H54 (cell line): Measurements from ENCODE around the gene ZNF76.

Experiments
- DNase-seq: peaks from one replicate; pipeline ENCODE4 v3.0.0; 2011; ENCODE audit warnings: low spot score, mixed read lengths; ENCODE audit not compliant: insufficient read length
- FAIRE-seq: peaks from 3 replicates; lab custom pipeline; 2011; peaks lifted over from hg19 to GRCh38; lab: Jason Lieb, UNC
- POLR2A ChIP-seq: IDR thresholded peaks from 2 replicates; pipeline ENCODE4 v1.6.1; 2011; ENCODE audit warnings: low read depth, mild to moderate bottlenecking, low read length

Gene ZNF76

DNA sequence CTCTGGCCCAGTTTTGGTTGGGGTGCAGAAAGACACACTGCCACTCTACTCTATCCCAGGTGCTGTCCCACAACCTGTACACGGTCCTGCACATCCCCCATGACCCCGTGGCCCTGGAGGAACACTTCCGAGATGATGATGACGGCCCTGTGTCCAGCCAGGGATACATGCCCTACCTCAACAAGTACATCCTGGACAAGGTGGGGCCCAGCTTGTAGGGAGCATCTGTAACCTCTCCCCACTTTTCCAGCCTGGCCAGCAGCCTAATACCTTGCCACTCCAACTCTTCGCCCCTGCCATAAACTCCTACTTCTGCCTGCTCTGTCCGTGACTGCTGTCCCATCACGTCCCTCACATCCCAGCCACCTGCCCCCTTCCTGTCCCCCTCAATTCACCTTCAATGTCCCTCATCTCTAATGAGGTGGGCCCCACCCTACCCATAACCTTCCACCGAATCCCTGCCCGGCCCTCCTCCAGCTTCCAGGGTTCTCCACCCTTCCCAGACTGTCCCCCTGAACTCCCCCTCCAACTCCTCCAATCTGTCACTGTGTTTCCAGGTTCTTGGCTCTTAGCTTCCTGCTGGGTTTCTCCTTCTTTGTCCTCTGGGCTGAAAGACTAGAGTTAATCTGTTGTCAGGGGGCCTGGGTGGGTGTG is 50.2 kb downstream of the ZNF76 start:
- TF ChIP-seq POLR2A: no peak
- DNase-seq (no peak), FAIRE-seq (no peak)

DNA sequence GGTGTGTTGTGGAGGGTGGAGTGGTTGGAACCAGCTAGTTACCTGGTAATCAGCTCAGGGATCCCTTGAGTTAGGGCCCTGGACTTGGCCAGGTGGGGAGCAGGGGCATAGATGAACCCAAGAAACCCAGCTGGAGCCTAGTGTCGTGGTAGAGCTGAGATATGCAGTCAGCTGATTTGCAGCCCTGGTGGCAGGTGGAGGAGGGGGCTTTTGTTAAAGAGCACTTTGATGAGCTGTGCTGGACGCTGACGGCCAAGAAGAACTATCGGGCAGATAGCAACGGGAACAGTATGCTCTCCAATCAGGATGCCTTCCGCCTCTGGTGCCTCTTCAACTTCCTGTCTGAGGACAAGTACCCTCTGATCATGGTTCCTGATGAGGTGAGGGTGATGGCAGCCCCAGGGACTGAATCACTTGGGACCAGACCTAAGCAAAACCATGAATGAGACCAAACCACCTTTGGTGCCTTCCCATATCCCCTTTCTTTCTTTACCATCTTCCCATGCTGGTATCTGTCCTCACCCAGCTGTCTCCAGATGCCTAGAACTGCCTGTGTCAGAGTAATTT is 50.8 kb downstream of the ZNF76 start:
- FAIRE-seq: no peak
- no peak for DNase-seq
- no peak for TF ChIP-seq POLR2A

DNA sequence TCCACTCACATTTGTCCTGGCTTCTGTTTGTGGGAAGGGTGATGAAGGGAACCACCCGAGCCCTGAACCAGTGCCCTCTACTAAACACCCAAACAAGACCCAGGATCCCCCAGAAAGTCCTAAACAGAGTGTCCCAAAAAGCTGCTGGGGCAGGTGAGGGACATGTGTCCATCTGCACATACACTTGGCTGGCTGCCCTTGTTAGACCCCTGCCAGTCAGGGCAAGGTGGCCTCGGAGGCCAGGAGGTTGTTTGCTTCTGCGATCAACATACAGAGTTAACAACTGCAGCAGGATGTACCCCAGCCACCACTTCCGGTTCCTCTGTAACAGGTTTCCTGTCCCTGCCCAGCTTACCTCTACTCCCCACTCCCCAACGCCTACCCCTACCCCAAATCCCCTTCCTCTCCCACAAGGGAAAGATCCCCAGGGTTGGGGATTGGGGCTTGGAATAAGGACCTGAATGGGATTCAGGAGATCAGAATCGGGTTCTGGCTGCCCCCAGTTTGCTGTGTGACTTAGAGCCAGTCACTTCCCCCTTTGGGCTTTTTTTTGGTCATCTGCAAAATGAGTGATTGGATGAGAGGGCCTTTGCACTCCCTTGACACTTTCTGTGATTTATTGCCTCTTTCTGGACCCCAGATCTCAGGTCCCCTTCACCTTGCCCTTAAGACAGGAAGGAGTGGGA is 52.0 kb downstream of the ZNF76 start:
- FAIRE-seq (no peak), DNase-seq (no peak)
- no peak for TF ChIP-seq POLR2A

DNA sequence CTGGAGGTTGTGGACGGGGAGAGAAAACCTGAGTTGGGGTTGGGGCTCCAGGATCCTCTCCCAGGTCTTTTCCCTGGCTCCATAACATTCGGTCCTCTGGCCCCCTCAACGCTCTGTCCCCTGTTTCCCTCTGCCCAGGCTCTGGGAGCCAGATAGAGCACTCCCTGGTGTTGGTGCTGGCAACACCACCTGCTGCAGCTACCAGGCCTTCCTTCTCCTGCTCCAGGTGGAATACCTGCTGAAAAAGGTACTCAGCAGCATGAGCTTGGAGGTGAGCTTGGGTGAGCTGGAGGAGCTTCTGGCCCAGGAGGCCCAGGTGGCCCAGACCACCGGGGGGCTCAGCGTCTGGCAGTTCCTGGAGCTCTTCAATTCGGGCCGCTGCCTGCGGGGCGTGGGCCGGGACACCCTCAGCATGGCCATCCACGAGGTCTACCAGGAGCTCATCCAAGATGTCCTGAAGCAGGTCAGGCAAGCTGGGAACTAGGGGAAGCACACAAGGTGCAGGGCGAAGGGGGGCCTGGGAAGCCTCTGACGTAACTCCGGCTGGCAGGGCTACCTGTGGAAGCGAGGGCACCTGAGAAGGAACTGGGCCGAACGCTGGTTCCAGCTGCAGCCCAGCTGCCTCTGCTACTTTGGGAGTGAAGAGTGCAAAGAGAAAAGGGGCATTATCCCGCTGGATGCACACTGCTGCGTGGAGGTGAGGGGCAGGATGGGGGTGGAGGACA is 52.7 kb downstream of the ZNF76 start:
- TF ChIP-seq POLR2A: no peak
- FAIRE-seq (no peak), DNase-seq (no peak)

DNA sequence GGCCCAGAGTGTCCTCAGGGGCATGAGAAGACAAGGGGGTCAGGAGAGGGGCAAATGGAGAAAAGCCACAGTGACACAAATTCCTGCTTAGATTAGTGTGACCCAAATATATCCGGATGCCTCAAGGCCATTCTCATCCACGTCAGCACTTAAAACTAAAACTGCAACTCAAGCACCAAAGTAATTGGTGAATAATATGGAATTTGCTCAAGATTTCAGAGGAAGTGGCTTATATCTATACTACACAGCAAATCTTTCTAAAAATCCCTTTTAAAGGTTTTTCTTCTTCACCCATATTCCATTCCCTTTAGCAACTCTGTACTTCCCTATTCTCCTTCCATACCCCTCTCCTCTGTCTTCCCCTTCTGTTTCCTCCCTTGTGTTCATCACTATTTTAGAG is 53.3 kb downstream of the ZNF76 start:
- DNase-seq: no peak
- no peak for TF ChIP-seq POLR2A
- FAIRE-seq: no peak

DNA sequence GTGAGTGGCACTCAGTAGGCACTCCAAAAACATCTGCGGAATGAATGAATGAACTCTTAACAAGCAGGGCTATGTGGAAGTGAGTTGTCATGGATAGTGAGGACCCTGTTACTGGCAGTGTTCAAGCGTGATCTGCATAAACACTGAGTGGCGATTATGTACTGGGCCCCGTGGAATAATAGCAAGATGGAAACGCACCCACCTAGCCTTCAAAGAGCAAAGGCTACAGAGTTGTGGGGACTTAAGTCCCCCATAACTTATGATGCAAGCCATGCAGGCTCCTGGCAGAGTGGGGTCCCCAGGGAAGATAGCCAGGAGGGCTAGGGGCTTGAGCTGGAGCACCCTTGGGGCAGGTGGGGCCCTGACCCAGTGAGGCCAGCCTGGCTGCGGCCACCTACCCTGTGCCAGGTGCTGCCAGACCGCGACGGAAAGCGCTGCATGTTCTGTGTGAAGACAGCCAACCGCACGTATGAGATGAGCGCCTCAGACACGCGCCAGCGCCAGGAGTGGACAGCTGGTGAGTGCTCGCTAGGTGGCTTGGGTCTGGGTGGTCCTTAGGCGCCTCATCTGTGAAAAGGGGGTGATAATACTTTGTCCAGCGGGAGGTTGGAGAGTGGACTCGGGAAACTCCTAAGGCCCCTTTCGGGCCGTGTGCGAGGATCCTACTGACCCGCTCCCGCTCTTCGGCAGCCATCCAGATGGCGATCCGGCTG is 58.1 kb downstream of the ZNF76 start:
- no peak for TF ChIP-seq POLR2A
- DNase-seq (no peak), FAIRE-seq (no peak)

DNA sequence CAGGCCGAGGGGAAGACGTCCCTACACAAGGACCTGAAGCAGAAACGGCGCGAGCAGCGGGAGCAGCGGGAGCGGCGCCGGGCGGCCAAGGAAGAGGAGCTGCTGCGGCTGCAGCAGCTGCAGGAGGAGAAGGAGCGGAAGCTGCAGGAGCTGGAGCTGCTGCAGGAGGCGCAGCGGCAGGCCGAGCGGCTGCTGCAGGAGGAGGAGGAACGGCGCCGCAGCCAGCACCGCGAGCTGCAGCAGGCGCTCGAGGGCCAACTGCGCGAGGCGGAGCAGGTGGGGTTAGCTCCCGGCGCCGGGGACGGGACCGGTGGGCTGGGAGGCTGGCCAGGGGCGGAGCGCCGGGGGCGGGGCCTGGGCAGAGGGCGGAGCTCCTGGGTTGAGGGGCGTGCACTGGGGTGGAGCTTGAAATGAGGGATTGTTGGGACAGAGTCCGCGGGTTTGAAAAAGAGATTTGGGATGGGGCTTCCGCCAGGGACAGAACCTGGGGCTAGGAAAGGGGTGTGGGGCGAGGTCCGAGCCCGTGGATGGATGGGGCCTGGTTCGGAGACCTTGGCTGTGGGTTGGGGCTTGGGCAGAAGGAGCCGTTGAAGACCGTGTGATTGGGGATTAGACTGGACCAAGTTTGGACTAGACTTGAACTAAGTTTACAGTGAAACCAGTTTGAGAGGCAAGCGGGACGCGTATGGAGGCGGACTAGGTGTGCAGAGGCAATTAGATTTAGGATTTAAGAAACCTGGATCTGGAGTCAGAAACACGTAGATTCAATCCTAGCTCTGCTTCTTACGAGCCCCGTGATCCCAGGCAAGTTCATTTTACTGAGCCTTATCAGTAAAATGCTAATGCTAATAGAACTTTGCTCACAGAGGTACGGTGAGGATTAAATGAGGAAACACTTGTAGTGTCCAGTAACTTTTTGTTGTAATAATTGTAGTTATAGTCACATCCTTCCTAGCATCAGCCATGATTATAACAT is 58.9 kb downstream of the ZNF76 start:
- peak; percentile 55 for FAIRE-seq
- TF ChIP-seq POLR2A: peak; percentile 68
- peak; percentile 95 for DNase-seq

DNA sequence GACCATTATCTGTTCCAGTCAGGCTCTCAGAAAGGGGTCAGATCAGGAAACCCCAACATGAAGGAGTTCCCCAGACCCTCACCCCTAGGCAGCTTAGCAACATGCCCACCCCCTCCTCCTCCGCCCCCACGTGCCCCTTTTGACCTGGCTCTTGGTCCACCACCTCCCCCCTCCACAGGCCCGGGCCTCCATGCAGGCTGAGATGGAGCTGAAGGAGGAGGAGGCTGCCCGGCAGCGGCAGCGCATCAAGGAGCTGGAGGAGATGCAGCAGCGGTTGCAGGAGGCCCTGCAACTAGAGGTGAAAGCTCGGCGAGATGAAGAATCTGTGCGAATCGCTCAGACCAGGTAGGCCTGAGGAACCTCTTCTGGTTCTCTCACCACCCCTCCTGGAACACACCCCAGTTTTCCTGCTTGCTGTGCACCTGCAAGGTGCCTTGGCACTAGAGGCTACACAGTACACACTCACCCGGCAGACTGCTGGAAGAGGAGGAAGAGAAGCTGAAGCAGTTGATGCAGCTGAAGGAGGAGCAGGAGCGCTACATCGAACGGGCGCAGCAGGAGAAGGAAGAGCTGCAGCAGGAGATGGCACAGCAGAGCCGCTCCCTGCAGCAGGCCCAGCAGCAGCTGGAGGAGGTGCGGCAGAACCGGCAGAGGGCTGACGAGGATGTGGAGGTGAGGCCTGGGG is 60.0 kb downstream of the ZNF76 start:
- DNase-seq (no peak), FAIRE-seq (no peak)
- TF ChIP-seq POLR2A: no peak

DNA sequence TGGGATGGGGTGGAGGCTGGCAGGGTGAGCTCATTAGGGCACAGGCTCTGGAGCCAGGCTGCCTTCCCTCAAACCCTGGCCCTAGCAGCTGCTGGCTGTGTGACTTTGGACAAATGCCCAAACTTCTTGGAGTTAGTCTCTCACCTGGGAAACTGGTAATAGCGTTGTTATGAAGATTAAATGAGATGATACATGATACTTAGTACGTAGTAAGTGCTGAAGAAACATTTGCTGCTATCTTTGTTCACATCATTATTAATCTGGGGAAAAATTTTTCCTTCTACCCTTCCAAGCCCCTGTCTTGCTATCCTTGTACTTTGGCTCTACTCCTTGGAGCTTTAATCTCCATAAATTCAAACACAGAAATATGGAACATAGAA is 60.5 kb downstream of the ZNF76 start:
- DNase-seq (no peak), FAIRE-seq (no peak)
- TF ChIP-seq POLR2A: no peak

DNA sequence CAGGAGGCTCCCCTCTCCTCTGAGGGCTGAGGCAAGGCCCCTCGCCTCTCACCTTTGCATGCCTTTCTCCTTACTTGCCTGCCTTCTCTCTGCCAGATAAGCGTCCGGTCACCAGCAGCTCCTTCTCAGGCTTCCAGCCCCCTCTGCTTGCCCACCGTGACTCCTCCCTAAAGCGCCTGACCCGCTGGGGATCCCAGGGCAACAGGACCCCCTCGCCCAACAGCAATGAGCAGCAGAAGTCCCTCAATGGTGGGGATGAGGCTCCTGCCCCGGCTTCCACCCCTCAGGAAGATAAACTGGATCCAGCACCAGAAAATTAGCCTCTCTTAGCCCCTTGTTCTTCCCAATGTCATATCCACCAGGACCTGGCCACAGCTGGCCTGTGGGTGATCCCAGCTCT is 61.6 kb downstream of the ZNF76 start:
- no peak for DNase-seq
- TF ChIP-seq POLR2A: no peak
- no peak for FAIRE-seq

DNA sequence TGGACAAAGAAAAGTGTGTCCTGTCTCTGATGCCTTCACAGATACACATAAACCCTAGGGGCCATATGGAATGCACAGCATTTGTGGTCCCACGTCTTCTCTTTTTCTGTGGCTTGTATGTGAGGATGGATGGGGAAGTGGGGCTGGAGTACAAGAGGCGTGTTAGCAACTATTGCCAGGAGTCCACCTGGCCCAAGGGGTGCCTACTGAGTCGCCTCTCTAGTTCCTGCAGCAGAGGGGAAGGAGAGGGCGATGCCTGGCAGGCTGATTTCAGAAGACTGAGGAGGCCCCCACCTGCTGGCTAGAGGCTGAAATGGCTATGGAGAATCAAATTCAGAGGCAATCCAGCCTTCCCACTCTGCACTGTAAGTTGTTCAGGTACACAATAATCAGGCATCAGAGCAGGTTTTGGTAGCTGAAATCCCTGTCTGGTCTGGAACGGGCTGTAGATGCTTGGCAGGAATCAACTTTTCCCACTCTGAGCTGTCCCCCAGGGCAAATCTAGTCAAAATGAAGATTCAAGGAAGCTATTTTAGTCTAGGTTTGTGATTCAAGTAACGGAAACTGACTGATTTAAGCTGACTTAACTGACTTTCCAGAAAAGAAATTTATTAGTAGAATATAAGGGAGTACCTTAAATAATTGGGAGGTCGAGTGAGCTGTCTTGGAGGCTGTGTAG is 68.0 kb downstream of the ZNF76 start:
- FAIRE-seq (peak; percentile 30), DNase-seq (peak; percentile 66)
- no peak for TF ChIP-seq POLR2A
